GM21526 (cell line): ENCODE results near the gene CEACAM19.
A peak's percentile ranks its signal among the peaks of the same experiment; 100 is the strongest.

Experiments used
- ATAC-seq: cut with Tn5 transposase; IDR thresholded peaks from one replicate; pipeline ENCODE4 v1.9.1; 2021; ENCODE audit warnings: moderate library complexity; ENCODE audit not compliant: unreplicated experiment, low FRiP score

The CEACAM19 gene

DNA sequence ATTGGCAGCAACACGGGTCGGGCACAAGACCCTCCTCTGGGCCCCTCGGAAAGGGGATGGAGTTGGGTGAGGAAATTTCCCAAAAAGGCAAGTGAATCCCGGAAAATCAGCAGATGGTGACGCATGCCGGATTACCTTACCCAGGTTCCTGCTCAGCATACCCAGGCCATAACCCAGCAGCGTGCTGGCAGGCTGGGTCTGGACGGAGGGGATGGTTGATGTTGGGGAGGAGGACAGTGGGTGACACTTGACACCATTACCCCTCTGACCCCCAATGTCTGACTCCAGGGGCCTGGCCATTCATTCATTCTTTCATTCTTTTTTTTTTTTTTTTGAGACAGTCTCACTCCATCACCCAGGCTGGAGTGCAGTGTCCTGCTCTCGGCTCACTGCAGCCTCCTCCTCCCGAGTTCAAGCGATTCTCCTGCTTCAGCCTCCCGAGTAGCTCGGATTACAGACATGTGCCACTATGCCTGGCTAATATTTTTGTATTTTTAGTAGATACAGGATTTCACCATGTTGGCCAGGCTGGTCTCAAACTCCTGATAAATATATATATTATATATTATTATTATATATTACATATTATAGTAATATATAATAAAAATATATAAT, 26.8 kb upstream of the CEACAM19 start:
- ATAC-seq: no peak

DNA sequence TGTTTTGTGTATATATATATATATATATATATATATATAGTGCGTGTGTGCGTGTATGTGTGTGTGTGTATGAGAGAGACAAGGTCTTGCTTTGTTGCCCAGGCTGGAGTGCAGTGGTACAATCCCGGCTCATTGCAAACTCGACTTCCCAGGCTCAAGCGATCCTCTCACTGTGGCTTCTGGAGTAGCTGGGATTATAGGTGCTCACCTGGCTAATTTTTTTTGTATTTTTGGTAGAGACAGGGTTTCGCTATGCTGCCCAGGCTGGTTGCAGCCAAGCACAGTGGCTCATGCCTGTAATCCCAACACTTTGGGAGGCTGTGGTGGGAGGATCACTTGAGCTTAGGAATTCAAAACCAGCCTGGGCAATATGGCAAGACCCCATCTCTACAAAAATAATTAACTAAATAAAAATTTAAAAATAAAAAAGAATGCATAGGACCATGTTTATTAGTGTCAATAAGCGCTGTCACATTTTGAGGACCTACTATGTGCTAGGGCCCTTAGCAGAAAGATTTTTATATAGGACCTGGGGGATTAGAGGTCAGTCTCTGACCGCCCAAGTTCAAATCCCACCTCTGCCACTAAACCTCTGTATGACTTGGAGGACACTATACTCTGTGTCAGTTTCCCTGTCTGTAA, 25.8 kb upstream of the CEACAM19 start:
- ATAC-seq: no peak

DNA sequence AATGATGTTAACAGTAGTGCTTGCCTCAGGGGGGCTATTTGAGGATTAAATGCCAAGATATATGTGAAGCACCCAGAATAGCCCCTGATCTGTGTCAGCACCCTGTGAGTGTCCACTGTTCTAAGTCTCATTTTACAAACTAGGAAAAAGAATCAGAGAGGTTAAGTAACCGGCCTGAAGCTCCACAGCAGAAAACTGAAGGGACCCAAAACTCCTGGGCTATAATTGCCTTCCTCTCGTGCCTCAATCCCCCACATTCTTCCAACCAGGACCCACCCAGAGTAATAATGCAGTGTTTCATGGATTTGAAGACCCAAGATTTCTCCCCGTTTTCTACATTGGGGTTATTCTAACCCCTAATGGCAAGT, 25.2 kb upstream of the CEACAM19 start:
- no peak for ATAC-seq

DNA sequence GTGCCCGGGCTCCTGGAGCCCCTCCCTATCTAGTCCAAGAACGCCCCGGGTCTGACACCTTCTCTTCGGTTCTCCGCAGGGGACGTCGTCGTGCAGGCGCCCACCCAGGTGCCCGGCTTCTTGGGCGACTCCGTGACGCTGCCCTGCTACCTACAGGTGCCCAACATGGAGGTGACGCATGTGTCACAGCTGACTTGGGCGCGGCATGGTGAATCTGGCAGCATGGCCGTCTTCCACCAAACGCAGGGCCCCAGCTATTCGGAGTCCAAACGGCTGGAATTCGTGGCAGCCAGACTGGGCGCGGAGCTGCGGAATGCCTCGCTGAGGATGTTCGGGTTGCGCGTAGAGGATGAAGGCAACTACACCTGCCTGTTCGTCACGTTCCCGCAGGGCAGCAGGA, 24.1 kb upstream of the CEACAM19 start:
- ATAC-seq: no peak

DNA sequence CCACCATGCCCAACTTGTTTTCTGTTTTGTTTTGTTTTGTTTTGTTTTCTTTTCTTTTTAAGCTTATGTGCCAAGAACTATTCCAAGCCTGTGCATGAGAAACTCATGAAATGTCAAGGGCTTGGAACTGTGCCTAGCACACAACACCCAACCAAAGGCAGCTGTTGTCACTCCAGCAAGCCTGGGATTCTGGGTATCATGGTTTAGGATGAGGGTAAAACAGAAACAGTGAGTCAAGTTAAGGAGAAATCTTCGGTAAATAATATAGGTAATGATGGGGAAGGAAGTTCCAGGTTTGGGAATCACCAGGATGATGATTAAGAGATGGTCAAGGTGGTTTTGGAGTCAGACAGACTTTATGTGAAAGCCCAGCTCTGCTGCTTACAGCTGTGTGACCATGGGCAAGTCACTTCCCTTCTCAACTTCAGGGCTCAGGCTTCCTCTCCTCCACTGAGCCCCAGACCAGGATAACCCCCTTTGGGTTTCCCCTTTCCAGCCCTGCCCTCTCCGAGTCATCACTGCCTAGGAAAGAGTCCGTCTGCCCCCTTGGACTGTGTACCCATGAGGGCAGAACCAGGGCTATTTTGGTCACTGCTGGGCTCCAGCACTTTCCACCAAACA, 22.5 kb upstream of the CEACAM19 start:
- no peak for ATAC-seq

DNA sequence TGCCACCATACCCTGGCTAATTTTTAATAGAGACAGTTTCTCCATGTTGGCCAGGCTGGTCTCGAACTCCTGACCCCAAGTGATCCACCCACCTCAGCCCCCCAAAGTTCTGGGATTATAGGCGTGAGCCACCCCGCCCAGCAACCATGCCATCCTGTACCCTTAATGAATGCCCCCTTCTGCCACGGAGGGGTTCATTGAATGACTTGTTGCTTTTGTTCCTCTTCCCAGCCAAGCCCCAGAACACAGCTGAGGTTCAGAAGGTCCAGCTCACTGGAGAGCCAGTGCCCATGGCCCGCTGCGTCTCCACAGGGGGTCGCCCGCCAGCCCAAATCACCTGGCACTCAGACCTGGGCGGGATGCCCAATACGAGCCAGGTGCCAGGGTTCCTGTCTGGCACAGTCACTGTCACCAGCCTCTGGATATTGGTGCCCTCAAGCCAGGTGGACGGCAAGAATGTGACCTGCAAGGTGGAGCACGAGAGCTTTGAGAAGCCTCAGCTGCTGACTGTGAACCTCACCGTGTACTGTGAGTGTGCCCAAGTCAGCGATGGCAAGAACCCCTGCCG, 21.6 kb upstream of the CEACAM19 start:
- no peak for ATAC-seq

DNA sequence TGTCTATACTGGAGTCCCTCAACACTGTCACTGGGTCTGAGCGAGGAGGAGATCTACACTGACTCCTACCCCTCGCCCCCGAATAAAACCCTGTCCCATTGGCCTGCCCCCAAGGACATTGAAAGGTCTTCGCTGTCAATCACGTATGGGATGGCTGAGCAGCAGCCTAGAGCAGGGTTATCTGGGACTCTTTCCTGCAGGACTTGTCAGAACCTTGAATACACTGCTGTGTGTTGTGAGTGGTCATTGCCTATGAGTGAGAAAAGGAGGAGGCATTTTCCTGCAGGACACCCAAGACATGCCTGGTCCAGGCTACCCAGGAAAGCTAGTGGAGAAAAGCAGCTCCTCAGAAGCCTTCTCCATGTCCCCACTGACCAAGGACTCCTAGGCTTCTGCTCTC, 17.9 kb upstream of the CEACAM19 start:
- ATAC-seq: no peak

DNA sequence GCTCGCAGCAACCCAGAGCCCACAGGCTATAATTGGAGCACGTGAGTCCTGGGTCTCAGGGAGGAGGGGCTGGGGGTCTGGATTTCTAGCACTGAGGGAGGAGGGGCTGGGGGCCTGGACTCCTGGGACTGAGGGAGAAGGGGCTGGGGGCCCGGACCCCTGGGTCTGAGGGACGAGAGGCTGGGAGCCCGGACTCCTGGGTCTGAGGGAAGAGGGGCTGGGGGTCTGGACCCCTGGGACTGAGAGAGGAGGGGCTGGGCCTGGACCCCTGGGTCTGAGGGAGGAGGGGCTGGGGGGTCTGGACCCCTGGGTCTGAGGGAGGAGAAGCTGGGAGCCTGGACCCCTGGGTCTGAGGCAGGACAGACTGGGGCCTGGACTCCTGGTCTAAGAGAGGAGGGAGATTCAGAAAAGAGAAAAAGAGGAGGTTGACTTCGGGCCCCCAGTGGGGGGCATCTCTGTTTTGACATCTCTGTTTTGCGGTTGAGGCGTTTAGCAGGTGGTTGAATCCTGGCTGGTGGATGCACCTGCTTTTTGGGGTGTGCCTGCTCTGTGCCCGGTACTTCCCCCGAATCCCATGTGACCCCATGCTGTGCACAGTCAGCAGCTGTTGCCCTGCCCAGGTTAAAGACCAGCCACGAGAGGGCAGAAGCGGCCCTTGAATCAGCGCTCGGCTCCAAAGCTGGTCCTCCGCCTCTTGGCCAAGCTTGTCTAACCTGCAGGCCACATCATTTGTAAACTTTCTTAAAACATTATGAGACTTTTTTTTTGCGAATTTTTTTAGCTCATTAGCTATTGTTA, 17.1 kb upstream of the CEACAM19 start:
- peak; percentile 78 for ATAC-seq

DNA sequence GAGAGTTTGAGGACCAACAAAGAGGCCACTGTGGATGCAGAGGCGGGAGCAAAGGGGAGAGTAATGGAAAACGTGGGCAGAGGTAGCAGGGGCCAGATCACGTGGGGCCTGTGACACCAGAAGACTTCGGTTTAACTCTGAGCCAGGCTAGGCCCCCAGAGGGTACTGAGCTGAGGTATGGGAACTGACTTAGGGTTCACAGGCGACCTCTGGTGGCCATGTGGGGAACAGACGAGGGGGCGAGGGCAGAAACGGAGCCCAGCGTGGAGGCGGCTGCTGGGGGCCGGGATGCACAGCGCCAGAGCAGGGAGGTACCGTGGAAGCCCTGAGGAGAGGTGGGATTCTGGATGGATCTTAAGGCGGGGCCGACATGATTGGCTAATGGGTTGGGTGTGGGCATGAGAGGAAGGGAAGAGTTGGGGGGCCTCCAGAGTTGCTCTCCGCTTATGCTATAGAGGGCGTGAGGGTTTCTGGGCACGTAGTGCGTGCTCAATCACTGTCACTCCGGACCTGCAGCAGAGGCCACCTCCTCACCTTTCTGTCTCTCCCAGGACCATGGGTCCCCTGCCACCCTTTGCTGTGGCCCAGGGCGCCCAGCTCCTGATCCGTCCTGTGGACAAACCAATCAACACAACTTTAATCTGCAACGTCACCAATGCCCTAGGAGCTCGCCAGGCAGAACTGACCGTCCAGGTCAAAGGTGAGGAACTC, 13.9 kb upstream of the CEACAM19 start:
- no peak for ATAC-seq

DNA sequence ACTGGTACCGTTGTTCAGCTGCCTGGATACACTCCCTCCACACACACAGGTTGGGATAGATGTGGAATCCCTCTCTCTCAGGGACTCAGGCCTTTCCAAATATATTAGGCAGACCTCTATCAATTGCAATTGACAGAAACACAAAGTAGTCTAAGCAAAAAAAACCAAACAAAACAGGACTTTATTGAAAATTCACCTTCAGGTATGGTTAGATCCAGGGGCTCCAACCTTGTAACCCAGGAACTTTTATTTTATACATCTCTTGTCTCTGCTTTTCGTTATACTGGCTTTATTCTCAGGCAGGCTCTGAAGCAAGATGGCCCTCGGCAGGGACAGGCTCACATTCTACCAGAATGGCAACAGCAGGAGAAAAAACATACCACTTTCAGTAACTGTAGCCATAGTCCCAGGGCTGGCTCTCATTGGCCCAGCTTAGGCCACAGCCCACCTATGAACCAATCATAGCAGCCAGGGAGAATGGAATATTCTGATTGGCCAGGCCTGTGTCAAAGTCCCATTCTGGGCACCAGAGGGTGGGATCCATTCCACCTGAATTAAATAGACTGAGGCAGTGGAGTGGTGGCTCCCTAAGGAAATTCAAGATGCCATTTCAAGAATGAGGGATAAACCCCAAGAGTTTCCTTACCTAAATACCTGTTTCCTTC, 13.1 kb upstream of the CEACAM19 start:
- ATAC-seq: no peak

DNA sequence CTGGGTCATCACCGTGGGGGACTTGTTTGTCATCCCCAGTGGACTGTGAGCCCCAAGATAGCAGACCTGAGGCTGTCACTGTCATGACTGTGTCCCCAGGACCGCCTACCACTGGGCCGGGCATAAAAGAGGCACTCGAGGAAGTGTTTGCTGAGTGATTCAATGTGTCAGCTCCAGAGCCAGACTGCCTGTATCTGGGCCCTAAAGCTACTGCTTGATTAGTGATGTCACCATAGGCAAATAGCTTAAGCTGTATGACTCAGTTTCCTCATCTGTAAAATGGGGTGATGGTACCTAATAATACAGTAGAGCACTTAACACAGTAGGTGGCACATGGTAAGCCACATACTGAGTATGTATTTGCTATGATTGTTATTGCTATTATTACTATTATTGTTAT, 11.2 kb upstream of the CEACAM19 start:
- ATAC-seq: no peak

DNA sequence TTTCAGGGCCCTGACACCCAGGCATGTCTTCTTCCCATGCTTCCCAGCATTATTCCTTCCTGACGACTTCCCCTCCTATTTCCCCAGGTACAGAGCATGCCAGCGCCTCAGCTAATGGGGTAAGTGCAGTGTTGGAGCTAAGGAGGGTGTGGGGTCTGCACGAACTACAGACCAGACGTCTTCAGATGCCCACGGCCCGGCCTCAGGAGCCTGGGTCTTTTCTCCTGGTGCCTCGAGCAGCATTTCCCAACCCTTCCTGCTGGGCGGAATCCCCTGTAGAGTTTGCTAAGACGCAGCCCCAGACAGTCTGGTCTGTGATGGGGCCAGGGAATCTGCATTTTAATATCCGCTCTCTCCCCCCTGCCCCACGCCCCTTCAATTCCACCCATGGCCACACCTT, 10.1 kb upstream of the CEACAM19 start:
- ATAC-seq: no peak

DNA sequence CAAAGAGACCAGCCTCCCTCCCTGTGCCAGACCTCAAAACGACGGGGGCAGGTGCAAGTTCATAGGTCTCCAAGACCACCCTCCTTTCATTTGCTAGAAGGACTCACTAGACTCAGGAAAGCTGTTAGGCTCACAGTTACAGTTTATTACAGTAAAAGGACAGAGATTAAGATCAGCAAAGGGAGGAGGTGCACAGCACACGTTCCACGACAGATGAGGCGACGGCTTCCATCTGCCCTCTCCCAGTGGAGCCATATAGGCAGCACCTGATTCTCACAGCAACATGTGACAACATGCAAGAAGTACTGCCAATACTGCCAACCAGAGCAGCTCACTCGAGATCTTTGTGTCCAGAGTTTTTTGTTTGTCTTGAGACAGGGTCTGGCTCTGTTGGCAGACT, 9.4 kb upstream of the CEACAM19 start:
- no peak for ATAC-seq

DNA sequence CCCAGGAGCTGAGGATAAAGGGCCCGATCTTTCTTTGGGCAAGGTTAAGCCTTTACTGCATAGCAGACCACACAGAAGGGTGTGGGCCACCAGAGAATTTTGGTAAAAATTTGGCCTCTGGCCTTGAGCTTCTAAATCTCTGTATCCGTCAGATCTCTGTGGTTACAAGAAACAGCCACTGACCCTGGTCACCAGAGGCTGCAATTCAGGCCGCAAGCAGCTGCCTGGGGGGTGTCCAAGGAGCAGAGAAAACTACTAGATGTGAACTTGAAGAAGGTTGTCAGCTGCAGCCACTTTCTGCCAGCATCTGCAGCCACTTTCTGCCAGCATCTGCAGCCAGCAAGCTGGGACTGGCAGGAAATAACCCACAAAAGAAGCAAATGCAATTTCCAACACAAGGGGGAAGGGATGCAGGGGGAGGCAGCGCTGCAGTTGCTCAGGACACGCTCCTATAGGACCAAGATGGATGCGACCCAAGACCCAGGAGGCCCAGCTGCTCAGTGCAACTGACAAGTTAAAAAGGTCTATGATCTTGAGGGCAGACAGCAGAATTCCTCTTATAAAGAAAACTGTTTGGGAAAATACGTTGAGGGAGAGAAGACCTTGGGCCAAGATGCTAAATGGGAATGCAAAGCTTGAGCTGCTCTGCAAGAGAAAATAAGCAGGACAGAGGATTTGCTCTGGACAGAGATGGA, 8.4 kb upstream of the CEACAM19 start:
- no peak for ATAC-seq

DNA sequence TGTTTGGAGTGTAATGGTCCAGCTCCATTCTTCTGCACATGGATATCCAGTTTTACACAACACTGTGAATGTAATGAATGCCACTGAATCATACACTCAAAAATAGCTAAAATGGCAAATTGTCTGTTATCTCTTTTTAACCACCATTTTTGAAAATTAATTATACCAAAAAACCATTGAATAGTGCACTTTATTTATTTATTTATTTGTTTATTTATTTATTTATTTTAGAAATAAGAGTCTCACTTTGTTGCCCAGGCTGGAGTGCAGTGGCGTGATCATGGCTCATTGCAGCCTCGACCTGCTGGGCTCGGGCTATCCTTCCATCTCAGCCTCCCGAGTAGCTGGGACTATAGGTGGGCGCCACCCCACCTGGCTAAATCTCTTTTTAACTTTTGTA, 7.3 kb upstream of the CEACAM19 start:
- no peak for ATAC-seq

DNA sequence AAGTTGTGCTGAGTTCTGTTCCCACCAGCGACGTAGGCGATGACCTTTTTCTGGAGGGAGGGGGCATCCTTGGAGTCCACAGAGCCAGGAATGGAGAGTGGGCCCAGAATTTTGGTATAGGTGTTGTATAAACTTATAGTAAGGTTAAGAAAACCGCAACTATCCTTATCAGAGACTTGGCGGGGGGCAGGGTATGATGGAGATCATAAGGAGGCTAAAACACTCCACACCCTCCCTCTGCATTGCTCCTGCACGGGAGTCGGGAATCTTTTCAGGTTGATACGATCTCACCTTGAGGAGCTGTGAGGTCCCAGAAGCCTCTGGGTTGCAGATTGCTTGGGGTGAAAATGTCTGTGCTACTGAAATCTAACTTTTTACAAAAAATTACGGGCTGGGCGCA, 6.3 kb upstream of the CEACAM19 start:
- no peak for ATAC-seq

DNA sequence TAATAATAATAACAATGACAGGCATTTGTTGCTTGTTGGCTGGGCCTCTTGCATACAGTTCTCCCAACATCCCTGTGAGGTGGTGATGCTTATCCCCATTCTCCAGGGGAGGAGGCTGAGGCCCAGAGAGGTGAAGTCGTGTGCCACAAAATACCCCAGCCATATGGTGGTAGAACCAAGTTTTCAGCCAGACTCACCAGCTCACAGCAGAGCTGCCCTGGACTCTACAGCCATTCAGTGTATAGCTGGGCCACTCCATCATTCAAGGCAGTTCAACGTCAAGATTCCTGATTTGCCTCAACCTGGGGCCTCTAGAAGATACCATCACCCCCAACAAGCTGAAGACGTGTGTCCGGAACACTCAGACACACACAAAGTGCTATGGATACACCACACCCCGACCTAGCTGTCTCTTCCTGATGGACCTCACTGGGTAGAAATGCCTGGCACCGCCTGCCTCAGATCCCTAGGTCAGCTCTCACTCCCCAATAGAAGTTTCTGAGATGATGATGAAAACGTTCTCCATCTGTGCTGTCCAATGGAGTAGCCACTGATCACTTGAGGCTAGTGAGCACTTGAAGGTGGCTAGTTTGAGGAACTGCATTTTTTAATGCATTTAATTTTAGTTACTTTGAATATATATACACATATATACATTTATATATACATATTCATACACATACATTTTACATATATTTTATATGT, 4.3 kb upstream of the CEACAM19 start:
- no peak for ATAC-seq

DNA sequence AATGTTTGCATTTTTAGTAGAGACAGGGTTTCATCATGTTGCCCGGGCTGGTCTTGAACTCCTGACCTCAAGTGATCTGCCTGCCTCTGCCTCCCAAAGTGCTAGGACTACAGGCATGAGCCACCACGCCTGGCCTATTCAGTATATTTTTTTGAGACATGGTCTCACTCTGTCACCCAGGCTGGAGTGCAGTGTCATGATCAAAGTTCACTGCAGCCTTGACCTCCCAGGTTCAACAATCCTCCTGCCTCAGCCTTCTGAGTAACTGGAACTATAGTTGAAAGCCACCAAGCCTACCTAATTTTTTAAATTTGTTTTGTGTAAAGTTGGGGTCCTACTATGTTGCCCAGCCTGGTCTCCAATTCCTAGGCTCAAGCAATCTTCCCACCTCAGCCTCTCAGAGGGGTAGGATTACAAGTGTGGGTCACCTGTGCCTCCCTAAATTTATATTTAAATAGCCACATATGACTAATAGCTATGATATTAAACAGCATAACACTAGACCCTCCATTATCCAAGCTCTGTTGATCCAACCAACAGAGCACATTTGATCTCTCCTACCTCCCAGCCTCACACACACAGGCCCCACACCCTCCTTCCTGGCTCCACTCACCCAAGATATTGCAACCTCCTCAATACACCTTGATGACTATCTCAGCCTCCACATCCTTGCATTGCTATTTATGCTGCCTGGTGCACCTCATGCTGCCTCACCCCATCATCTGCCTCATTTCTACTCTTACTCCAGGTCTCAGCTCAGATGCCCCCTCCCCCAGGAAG, 2.1 kb upstream of the CEACAM19 start:
- no peak for ATAC-seq
